WTC11 (cell line): Measurements from ENCODE around the gene IGFL2. TPM values are rescaled to one million over a fixed set of nuclear protein-coding genes. Genes with fewer than 3 reads are reported as not detected.

Experiments used
- ATAC-seq: fragments of 200-7000 bp; cut with Tn5 transposase; 2 replicates; pipeline ENCODE4 v1.10.0; 2021; ENCODE audit warnings: mild to moderate bottlenecking, moderate library complexity
- CTCF ChIA-PET: fragments of 300-600 bp; sonication (Branson Sonifier 250); formaldehyde crosslinking; loops from one replicate; lab custom pipeline; 2021; ENCODE audit warnings: antibody characterized with exemption; lab: Charles Lee
- POLR2A ChIA-PET: fragments of 350-600 bp; sonication (Branson Sonifier 250); formaldehyde crosslinking; loops from one replicate; lab custom pipeline; 2021; ENCODE audit warnings: antibody characterized with exemption; lab: Charles Lee
- DNase-seq: peaks from one replicate; pipeline ENCODE4 v3.0.0; 2021; ENCODE audit warnings: low spot score
- H3K27ac Mint-ChIP-seq: 2 replicates; pipeline ENCODE4 v1.8.0; 2021; ENCODE audit warnings: mixed read lengths
- H3K27me3 Mint-ChIP-seq: 2 replicates; pipeline ENCODE4 v1.8.0; 2021; ENCODE audit warnings: low read depth, mild to moderate bottlenecking, moderate library complexity, mixed read lengths
- H3K36me3 Mint-ChIP-seq: 2 replicates; pipeline ENCODE4 v1.8.0; 2021; ENCODE audit warnings: mixed read lengths
- H3K4me1 Mint-ChIP-seq: 2 replicates; pipeline ENCODE4 v1.8.0; 2022; ENCODE audit warnings: mixed read lengths
- H3K4me3 Mint-ChIP-seq: 2 replicates; pipeline ENCODE4 v1.8.0; 2021; ENCODE audit warnings: mild to moderate bottlenecking, moderate library complexity, mixed read lengths
- H3K9me3 Mint-ChIP-seq: 2 replicates; pipeline ENCODE4 v1.8.0; 2021; ENCODE audit warnings: mixed read lengths
- CREM ChIP-seq: sonication (generic); formaldehyde crosslinking; IDR thresholded peaks from 2 replicates; pipeline ENCODE4 v1.8.1; 2022; ENCODE audit warnings: mild to moderate bottlenecking, missing genetic modification reagents, moderate library complexity
- ESRRA ChIP-seq: sonication (generic); formaldehyde crosslinking; IDR thresholded peaks from 2 replicates; pipeline ENCODE4 v1.8.1; 2022; ENCODE audit warnings: mild to moderate bottlenecking, missing genetic modification reagents, borderline replicate concordance
- ETV6 ChIP-seq: sonication (generic); formaldehyde crosslinking; IDR thresholded peaks from 2 replicates; pipeline ENCODE4 v1.8.1; 2022; ENCODE audit warnings: mild to moderate bottlenecking, missing genetic modification reagents
- KAT7 ChIP-seq: sonication (generic); formaldehyde crosslinking; IDR thresholded peaks from 2 replicates; pipeline ENCODE4 v1.8.1; 2023; ENCODE audit warnings: missing genetic modification reagents, mild to moderate bottlenecking, borderline replicate concordance
- NR1H2 ChIP-seq: sonication (generic); formaldehyde crosslinking; IDR thresholded peaks from 2 replicates; pipeline ENCODE4 v1.9.0; 2021; ENCODE audit warnings: mild to moderate bottlenecking, moderate library complexity, missing genetic modification reagents
- NR2C2 ChIP-seq: sonication (generic); formaldehyde crosslinking; IDR thresholded peaks from 2 replicates; pipeline ENCODE4 v1.8.0; 2022; ENCODE audit warnings: mild to moderate bottlenecking, missing genetic modification reagents
- SP1 ChIP-seq: sonication (generic); formaldehyde crosslinking; conservative IDR thresholded peaks from 2 replicates; pipeline ENCODE4 v1.8.1; 2022; ENCODE audit warnings: missing genetic modification reagents
- TP53 ChIP-seq: sonication (generic); formaldehyde crosslinking; IDR thresholded peaks from 2 replicates; pipeline ENCODE4 v1.8.1; 2023; ENCODE audit warnings: mild to moderate bottlenecking, missing genetic modification reagents
- ZNF263 ChIP-seq: sonication (generic); formaldehyde crosslinking; IDR thresholded peaks from 2 replicates; pipeline ENCODE4 v1.8.1; 2022; ENCODE audit warnings: low read depth, mild to moderate bottlenecking, moderate library complexity, missing genetic modification reagents
- ZNF512 ChIP-seq: sonication (generic); formaldehyde crosslinking; IDR thresholded peaks from 2 replicates; pipeline ENCODE4 v1.8.1; 2022; ENCODE audit warnings: missing genetic modification reagents, borderline replicate concordance
- total RNA-seq: library from RNA; stranded (reverse); gene quantifications from 3 replicates; pipeline ENCODE4 v1.2.3, GENCODE V29; 2021
- TF ChIP-seq, protein P1 (sequence below): sonication (generic); formaldehyde crosslinking; IDR thresholded peaks from 2 replicates; pipeline ENCODE4 v1.8.1; 2022; ENCODE audit warnings: low read depth, missing genetic modification reagents, borderline replicate concordance
- TF ChIP-seq, protein P2 (sequence below): sonication (generic); formaldehyde crosslinking; IDR thresholded peaks from 2 replicates; pipeline ENCODE4 v1.8.0; 2022; ENCODE audit warnings: mild to moderate bottlenecking, missing genetic modification reagents
- TF ChIP-seq, protein P3 (sequence below): fragments of 250-450 bp; sonication (Bioruptor Pico); conservative IDR thresholded peaks from 2 replicates; pipeline ENCODE4 v1.9.0; 2021; ENCODE audit warnings: mild to moderate bottlenecking
- TF ChIP-seq, protein P4 (sequence below): sonication (generic); formaldehyde crosslinking; IDR thresholded peaks from 2 replicates; pipeline ENCODE4 v1.8.0; 2023; ENCODE audit warnings: missing genetic modification reagents, mild to moderate bottlenecking, borderline replicate concordance

The IGFL2 gene
- total RNA-seq, 1 experiment from 2014 or later, result not detected

DNA sequence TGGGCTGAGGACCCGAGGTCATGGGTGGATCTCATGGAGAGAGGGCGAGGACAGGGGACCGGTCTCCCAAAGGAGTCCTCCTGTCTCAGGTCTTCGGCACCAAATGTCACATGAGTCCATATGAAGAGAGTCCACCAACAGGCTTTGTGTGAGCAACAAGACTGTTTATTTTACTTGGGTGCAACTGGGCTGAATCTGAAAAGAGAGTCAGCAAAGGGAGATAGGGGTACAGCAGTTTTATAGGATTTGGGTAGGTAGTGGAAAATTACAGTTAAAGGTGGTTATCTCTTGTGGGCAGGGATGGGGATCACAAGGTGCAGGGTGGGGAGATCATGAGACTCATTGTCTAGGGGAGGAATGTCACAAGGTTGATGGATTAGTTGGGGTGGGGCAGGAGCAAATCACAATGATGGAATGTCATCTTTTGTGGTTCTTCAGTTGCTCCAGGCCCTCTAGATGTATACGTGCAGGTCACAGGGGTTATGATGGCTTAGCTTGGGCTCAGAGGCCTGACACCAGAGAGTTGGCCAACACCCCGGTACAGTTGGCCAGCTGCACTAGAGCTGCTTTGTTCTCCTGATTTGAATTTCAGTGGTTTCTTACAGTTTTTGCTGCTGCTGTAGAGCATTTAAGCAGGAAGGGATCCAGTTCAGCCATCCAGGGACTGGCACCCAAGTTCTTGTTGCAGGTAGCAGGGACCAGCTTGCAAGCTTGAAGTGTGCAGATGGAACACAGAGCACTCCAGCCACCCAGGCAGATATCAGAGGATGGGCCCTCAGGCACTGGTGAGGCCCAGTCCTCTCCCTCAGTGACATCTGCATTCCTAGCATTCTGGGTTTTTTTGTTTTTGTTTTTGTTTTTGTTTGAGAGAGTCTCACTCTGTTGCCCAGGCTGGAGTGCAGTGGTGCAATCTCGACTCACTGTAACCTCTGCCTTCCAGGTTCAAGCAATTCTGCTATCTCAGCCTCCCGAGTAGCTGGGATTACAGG lies 55.1 kb downstream of the IGFL2 start:
- H3K36me3 Mint-ChIP-seq, result peaks cover 21% of the 10 kb centered on the region
- ChIA-PET CTCF (no interaction called here), POLR2A (no interaction called here)
- DNase-seq (no peak), ATAC-seq (no peak)
- H3K27me3 Mint-ChIP-seq, result peaks cover 22% of the 10 kb centered on the region
- H3K9me3 Mint-ChIP-seq, result peaks cover 43% of the 10 kb centered on the region
- H3K4me1 Mint-ChIP-seq, result no peaks in the 10 kb centered on the region
- H3K4me3 Mint-ChIP-seq, result no peak overlapping the region
- no peak overlapping the region for H3K27ac Mint-ChIP-seq
- no peak for TF ChIP-seq ETV6 (CRISPR knock-in tag)
- no peak for TF ChIP-seq NR1H2 (CRISPR knock-in tag)
- no peak for TF ChIP-seq ESRRA (CRISPR knock-in tag)
- TF ChIP-seq, protein P1, sequence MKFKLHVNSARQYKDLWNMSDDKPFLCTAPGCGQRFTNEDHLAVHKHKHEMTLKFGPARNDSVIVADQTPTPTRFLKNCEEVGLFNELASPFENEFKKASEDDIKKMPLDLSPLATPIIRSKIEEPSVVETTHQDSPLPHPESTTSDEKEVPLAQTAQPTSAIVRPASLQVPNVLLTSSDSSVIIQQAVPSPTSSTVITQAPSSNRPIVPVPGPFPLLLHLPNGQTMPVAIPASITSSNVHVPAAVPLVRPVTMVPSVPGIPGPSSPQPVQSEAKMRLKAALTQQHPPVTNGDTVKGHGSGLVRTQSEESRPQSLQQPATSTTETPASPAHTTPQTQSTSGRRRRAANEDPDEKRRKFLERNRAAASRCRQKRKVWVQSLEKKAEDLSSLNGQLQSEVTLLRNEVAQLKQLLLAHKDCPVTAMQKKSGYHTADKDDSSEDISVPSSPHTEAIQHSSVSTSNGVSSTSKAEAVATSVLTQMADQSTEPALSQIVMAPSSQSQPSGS (CRISPR knock-in tag), result no peak
- no peak for TF ChIP-seq KAT7 (CRISPR knock-in tag)
- no peak for TF ChIP-seq ZNF263 (CRISPR knock-in tag)
- TF ChIP-seq, protein P2, sequence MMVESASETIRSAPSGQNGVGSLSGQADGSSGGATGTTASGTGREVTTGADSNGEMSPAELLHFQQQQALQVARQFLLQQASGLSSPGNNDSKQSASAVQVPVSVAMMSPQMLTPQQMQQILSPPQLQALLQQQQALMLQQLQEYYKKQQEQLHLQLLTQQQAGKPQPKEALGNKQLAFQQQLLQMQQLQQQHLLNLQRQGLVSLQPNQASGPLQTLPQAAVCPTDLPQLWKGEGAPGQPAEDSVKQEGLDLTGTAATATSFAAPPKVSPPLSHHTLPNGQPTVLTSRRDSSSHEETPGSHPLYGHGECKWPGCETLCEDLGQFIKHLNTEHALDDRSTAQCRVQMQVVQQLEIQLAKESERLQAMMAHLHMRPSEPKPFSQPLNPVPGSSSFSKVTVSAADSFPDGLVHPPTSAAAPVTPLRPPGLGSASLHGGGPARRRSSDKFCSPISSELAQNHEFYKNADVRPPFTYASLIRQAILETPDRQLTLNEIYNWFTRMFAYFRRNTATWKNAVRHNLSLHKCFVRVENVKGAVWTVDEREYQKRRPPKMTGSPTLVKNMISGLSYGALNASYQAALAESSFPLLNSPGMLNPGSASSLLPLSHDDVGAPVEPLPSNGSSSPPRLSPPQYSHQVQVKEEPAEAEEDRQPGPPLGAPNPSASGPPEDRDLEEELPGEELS (CRISPR knock-in tag), result no peak
- TF ChIP-seq, protein P3, sequence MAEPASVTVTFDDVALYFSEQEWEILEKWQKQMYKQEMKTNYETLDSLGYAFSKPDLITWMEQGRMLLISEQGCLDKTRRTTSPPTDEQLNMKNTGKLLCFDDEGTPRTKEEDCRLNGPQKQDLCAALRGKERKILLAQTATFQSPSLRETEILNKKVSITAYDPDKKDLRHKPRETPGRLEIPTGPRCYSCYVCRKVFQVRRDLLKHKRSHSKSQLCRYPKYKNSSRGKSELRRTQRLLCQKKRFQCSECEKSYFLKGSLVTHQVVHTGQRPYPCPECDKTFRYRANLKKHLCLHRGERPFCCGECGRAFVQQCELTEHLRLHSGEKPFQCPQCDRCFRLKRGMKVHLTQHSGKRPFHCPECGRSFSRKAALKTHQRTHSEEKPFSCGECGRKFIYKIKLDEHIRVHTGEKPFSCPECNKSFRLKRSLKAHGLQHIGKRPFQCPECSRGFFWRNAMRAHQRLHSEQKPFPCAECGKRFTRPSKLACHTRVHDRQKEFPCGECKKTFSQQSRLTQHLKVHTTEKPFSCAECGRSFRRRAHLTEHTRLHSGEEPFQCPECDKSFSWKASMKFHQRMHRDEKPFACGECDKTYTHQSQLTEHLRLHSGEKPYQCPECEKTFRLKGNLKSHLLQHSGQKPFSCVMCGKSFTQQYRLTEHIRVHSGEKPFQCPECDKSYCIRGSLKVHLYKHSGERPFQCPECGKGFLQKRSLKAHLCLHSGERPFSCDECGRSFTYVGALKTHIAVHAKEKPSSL (CRISPR knock-in tag), result no peak
- TF ChIP-seq CREM, result no peak
- no peak for TF ChIP-seq NR2C2 (CRISPR knock-in tag)
- no peak for TF ChIP-seq SP1
- no peak for TF ChIP-seq ZNF512 (CRISPR knock-in tag)
- no peak for TF ChIP-seq TP53 (CRISPR knock-in tag)

GRCh38 chr19:46204008-46204407 lies 56.0 kb downstream of the IGFL2 start:
- peaks cover 22% of the 10 kb centered on the region for H3K27me3 Mint-ChIP-seq
- peaks cover 21% of the 10 kb centered on the region for H3K36me3 Mint-ChIP-seq
- H3K27ac Mint-ChIP-seq, result no peak overlapping the region
- POLR2A ChIA-PET, result no interaction called here
- ATAC-seq (no peak), DNase-seq (no peak)
- no peaks in the 10 kb centered on the region for H3K4me1 Mint-ChIP-seq
- peaks cover 43% of the 10 kb centered on the region for H3K9me3 Mint-ChIP-seq
- CTCF ChIA-PET, result no interaction called here
- no peak overlapping the region for H3K4me3 Mint-ChIP-seq
- TF ChIP-seq, protein P4, sequence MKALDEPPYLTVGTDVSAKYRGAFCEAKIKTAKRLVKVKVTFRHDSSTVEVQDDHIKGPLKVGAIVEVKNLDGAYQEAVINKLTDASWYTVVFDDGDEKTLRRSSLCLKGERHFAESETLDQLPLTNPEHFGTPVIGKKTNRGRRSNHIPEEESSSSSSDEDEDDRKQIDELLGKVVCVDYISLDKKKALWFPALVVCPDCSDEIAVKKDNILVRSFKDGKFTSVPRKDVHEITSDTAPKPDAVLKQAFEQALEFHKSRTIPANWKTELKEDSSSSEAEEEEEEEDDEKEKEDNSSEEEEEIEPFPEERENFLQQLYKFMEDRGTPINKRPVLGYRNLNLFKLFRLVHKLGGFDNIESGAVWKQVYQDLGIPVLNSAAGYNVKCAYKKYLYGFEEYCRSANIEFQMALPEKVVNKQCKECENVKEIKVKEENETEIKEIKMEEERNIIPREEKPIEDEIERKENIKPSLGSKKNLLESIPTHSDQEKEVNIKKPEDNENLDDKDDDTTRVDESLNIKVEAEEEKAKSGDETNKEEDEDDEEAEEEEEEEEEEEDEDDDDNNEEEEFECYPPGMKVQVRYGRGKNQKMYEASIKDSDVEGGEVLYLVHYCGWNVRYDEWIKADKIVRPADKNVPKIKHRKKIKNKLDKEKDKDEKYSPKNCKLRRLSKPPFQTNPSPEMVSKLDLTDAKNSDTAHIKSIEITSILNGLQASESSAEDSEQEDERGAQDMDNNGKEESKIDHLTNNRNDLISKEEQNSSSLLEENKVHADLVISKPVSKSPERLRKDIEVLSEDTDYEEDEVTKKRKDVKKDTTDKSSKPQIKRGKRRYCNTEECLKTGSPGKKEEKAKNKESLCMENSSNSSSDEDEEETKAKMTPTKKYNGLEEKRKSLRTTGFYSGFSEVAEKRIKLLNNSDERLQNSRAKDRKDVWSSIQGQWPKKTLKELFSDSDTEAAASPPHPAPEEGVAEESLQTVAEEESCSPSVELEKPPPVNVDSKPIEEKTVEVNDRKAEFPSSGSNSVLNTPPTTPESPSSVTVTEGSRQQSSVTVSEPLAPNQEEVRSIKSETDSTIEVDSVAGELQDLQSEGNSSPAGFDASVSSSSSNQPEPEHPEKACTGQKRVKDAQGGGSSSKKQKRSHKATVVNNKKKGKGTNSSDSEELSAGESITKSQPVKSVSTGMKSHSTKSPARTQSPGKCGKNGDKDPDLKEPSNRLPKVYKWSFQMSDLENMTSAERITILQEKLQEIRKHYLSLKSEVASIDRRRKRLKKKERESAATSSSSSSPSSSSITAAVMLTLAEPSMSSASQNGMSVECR (CRISPR knock-in tag), result no peak
- TF ChIP-seq, all 79 proteins: peak for 0
